ENCODE data around the gene PITX1.

The PITX1 gene

GRCh38 chr5:135009736-135010501, 24.1 kb downstream of the PITX1 start:
- Histone ChIP-seq H3K4me1 (ENCODE audit: low read length) (no peaks in the 10 kb centered on the region), H3K27ac (ENCODE audit: low read length) (no peak overlapping the region), H3K36me3 (replicated peaks; ENCODE audit: low read depth, low read length) (no peaks in the 10 kb centered on the region), H3K4me3 (ENCODE audit: low read length) (no peak overlapping the region), H4K20me1 (ENCODE audit: insufficient read depth, low read length) (no peaks in the 10 kb centered on the region), H2AFZ (ENCODE audit: low read depth, low read length) (no peak overlapping the region), H3K79me2 (ENCODE audit: low read length) (no peaks in the 10 kb centered on the region), H3K9ac (ENCODE audit: low read length) (no peak overlapping the region), H3K4me2 (ENCODE audit: low read length) (no peak overlapping the region), H3K27me3 (ENCODE audit: low read depth, low read length) (no peaks in the 10 kb centered on the region), H3K9me3 (ENCODE audit: insufficient read depth, low read length) (no peaks in the 10 kb centered on the region)
- TF ChIP-seq EZH2phosphoT487 (IDR thresholded peaks at IDR 0.05; ENCODE audit: low read depth) (no peak), CTCF (IDR thresholded peaks at IDR 0.05; ENCODE audit: low read depth, low read length) (no peak)

- Histone ChIP-seq H2AFZ (ENCODE audit: low read depth, low read length) (no peak overlapping the region), H3K9ac (ENCODE audit: low read length) (no peak overlapping the region), H3K27ac (ENCODE audit: low read length) (no peak overlapping the region), H3K79me2 (ENCODE audit: low read length) (no peaks in the 10 kb centered on the region), H3K4me1 (ENCODE audit: low read length) (no peaks in the 10 kb centered on the region), H3K4me3 (ENCODE audit: low read length) (no peak overlapping the region), H3K36me3 (replicated peaks; ENCODE audit: low read depth, low read length) (no peaks in the 10 kb centered on the region), H4K20me1 (ENCODE audit: insufficient read depth, low read length) (no peaks in the 10 kb centered on the region), H3K4me2 (ENCODE audit: low read length) (no peak overlapping the region), H3K27me3 (ENCODE audit: low read depth, low read length) (no peaks in the 10 kb centered on the region), H3K9me3 (ENCODE audit: insufficient read depth, low read length) (no peaks in the 10 kb centered on the region)
- TF ChIP-seq EZH2phosphoT487 (IDR thresholded peaks at IDR 0.05; ENCODE audit: low read depth): no peak
- no peak for TF ChIP-seq CTCF (IDR thresholded peaks at IDR 0.05; ENCODE audit: low read depth, low read length)
Observed at GRCh38 chr5:135008981-135009735, 24.9 kb downstream of the PITX1 start.

GRCh38 chr5:135008556-135008955, 25.5 kb downstream of the PITX1 start:
- Histone ChIP-seq H3K9me3 (ENCODE audit: insufficient read depth, low read length) (no peaks in the 10 kb centered on the region), H3K79me2 (ENCODE audit: low read length) (no peaks in the 10 kb centered on the region), H3K9ac (ENCODE audit: low read length) (no peak overlapping the region), H2AFZ (ENCODE audit: low read depth, low read length) (no peak overlapping the region), H3K27me3 (ENCODE audit: low read depth, low read length) (no peaks in the 10 kb centered on the region), H3K4me3 (ENCODE audit: low read length) (no peak overlapping the region), H4K20me1 (ENCODE audit: insufficient read depth, low read length) (no peaks in the 10 kb centered on the region), H3K36me3 (replicated peaks; ENCODE audit: low read depth, low read length) (no peaks in the 10 kb centered on the region), H3K4me2 (ENCODE audit: low read length) (no peak overlapping the region), H3K27ac (ENCODE audit: low read length) (no peak overlapping the region), H3K4me1 (ENCODE audit: low read length) (no peaks in the 10 kb centered on the region)
- TF ChIP-seq EZH2phosphoT487 (IDR thresholded peaks at IDR 0.05; ENCODE audit: low read depth) (no peak), CTCF (IDR thresholded peaks at IDR 0.05; ENCODE audit: low read depth, low read length) (no peak)

GRCh38 chr5:135007749-135008363, 26.2 kb downstream of the PITX1 start:
- no peak overlapping the region for H3K4me2 ChIP-seq (ENCODE audit: low read length)
- no peak for TF ChIP-seq CTCF (IDR thresholded peaks at IDR 0.05; ENCODE audit: low read depth, low read length)
- TF ChIP-seq EZH2phosphoT487 (IDR thresholded peaks at IDR 0.05; ENCODE audit: low read depth): no peak
- H3K4me3 ChIP-seq (ENCODE audit: low read length): no peak overlapping the region
- H3K4me1 ChIP-seq (ENCODE audit: low read length): no peaks in the 10 kb centered on the region
- no peak overlapping the region for H3K9ac ChIP-seq (ENCODE audit: low read length)
- no peaks in the 10 kb centered on the region for H4K20me1 ChIP-seq (ENCODE audit: insufficient read depth, low read length)
- no peak overlapping the region for H3K27ac ChIP-seq (ENCODE audit: low read length)
- H2AFZ ChIP-seq (ENCODE audit: low read depth, low read length): no peak overlapping the region
- H3K9me3 ChIP-seq (ENCODE audit: insufficient read depth, low read length): no peaks in the 10 kb centered on the region
- no peaks in the 10 kb centered on the region for H3K79me2 ChIP-seq (ENCODE audit: low read length)
- no peaks in the 10 kb centered on the region for H3K36me3 ChIP-seq (replicated peaks; ENCODE audit: low read depth, low read length)
- no peaks in the 10 kb centered on the region for H3K27me3 ChIP-seq (ENCODE audit: low read depth, low read length)
